Lower leg skin (tissue), 4 donors: Measurements from ENCODE around the gene SLC12A3. TPM values are rescaled to one million over a fixed set of nuclear protein-coding genes. Genes with fewer than 3 reads are reported as not detected.
"Not testable (repeated sequence)": the region's sequence is repeated elsewhere in the genome, so short reads cannot be mapped to it uniquely, and the experiment has no call there.

Experiments
- DNase-seq, 2 donors: peaks; one replicate each; pipeline ENCODE4 v3.0.0-alpha.2; 2019; ENCODE audit warnings: low spot score in 2 of 2
- H3K4me3 ChIP-seq: fragments of 200-600 bp; sonication (generic); 2 replicates; pipeline ENCODE4 v1.5.1; 2017; ENCODE audit warnings: mild to moderate bottlenecking, low read depth; ENCODE audit not compliant: poor library complexity, severe bottlenecking
- CTCF ChIP-seq, 3 donors: fragments of 450-650 bp; IDR thresholded peaks; one replicate each; pipeline ENCODE4 v1.5.1; 2016; ENCODE audit warnings: antibody characterized with exemption in 3 of 3, mild to moderate bottlenecking in 3 of 3, moderate library complexity in 2 of 3
- POLR2A ChIP-seq, 2 donors: fragments of 450-650 bp; IDR thresholded peaks; one replicate each; pipeline ENCODE4 v1.6.1; 2016 to 2017; ENCODE audit warnings: antibody characterized with exemption in 2 of 2, mild to moderate bottlenecking in 1 of 2, moderate library complexity in 1 of 2
- WGBS, 2 donors: methylation state at CpG; one replicate each; pipeline ENCODE4 v1.1.5; 2018; 5-methylcytosine and 5-hydroxymethylcytosine counted together
- intact Hi-C: fragments of 100-400 bp; cut with DNase I; formaldehyde crosslinking; loops from one replicate; pipeline ENCODE4 v1.15.0; 2023; ENCODE audit warnings: low total_unique reads
- total RNA-seq, 4 donors: library from RNA; depleted of rRNA; stranded (reverse); fragments of >200 nt; gene quantifications; one replicate each; pipeline ENCODE4 v1.1.0, GENCODE V29; 2016

SLC12A3 gene
- total RNA-seq, 4 donors from 2014 or later, result not detected

- DNase-seq, result no peak
- WGBS, 2 donors, result 93 to 97% methylated on average over 7 to 9 of the region's 9 CpGs
- no peak for TF ChIP-seq CTCF (IDR thresholded peaks at IDR 0.05)
- TF ChIP-seq POLR2A (IDR thresholded peaks at IDR 0.05), result no peak
- intact Hi-C loops, result loop anchor here (5.0 to 10.0 kb wide), 2 partner anchors 87 to 179 kb away; no protein-coding TSS in a partner anchor
- no peak overlapping the region for H3K4me3 ChIP-seq
Observed at GRCh38 chr16:56868175-56868574, 3.2 kb downstream of the SLC12A3 start.

GRCh38 chr16:56868766-56869165, 3.8 kb downstream of the SLC12A3 start:
- 80 to 89% methylated on average over 5 of the region's 5 CpGs for WGBS, 2 donors
- intact Hi-C loops, result loop anchor here (5.0 to 10.0 kb wide), 2 partner anchors 86 to 179 kb away; no protein-coding TSS in a partner anchor
- DNase-seq, H3K4me3 ChIP-seq: not testable (repeated sequence)

- DNase-seq, result no peak
- 77 to 89% methylated on average over 17 to 22 of the region's 24 CpGs for WGBS, 2 donors
- intact Hi-C loops, result loop anchor here (5.0 to 10.0 kb wide), 2 partner anchors 85 to 178 kb away; no protein-coding TSS in a partner anchor
- H3K4me3 ChIP-seq, result no peak overlapping the region
- TF ChIP-seq POLR2A (IDR thresholded peaks at IDR 0.05) (no peak), CTCF (IDR thresholded peaks at IDR 0.05) (no peak)
Observed at GRCh38 chr16:56869513-56870275, 4.7 kb downstream of the SLC12A3 start.

GRCh38 chr16:56870276-56870888, 5.4 kb downstream of the SLC12A3 start:
- TF ChIP-seq POLR2A (IDR thresholded peaks at IDR 0.05) (no peak), CTCF (IDR thresholded peaks at IDR 0.05) (no peak)
- no peak overlapping the region for H3K4me3 ChIP-seq
- intact Hi-C loops, result no loop called here
- WGBS, 2 donors, result 94 to 98% methylated on average over 14 of the region's 14 CpGs
- no peak for DNase-seq

- TF ChIP-seq CTCF (IDR thresholded peaks at IDR 0.05) (no peak), POLR2A (IDR thresholded peaks at IDR 0.05) (no peak)
- DNase-seq, result no peak
- H3K4me3 ChIP-seq, result no peak overlapping the region
- intact Hi-C loops, result no loop called here
- 52 to 55% methylated on average over 7 of the region's 7 CpGs for WGBS, 2 donors
Observed at GRCh38 chr16:56871172-56871593, 6.2 kb downstream of the SLC12A3 start.

- 91 to 92% methylated on average over 10 of the region's 10 CpGs for WGBS, 2 donors
- H3K4me3 ChIP-seq, result no peak overlapping the region
- TF ChIP-seq POLR2A (IDR thresholded peaks at IDR 0.05), result no peak
- no peak for TF ChIP-seq CTCF (IDR thresholded peaks at IDR 0.05)
- DNase-seq, result no peak
- intact Hi-C loops, result no loop called here
Observed at GRCh38 chr16:56872863-56873391, 7.9 kb downstream of the SLC12A3 start.
